HG02623 (cell line): Measurements from ENCODE around the gene MMP25.
A peak's percentile ranks its signal among the peaks of the same experiment; 100 is the strongest.

Source experiments
- ATAC-seq: cut with Tn5 transposase; IDR thresholded peaks from one replicate; pipeline ENCODE4 v1.9.1; 2021; ENCODE audit warnings: moderate library complexity; ENCODE audit not compliant: unreplicated experiment

Gene MMP25, protein sequence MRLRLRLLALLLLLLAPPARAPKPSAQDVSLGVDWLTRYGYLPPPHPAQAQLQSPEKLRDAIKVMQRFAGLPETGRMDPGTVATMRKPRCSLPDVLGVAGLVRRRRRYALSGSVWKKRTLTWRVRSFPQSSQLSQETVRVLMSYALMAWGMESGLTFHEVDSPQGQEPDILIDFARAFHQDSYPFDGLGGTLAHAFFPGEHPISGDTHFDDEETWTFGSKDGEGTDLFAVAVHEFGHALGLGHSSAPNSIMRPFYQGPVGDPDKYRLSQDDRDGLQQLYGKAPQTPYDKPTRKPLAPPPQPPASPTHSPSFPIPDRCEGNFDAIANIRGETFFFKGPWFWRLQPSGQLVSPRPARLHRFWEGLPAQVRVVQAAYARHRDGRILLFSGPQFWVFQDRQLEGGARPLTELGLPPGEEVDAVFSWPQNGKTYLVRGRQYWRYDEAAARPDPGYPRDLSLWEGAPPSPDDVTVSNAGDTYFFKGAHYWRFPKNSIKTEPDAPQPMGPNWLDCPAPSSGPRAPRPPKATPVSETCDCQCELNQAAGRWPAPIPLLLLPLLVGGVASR

DNA sequence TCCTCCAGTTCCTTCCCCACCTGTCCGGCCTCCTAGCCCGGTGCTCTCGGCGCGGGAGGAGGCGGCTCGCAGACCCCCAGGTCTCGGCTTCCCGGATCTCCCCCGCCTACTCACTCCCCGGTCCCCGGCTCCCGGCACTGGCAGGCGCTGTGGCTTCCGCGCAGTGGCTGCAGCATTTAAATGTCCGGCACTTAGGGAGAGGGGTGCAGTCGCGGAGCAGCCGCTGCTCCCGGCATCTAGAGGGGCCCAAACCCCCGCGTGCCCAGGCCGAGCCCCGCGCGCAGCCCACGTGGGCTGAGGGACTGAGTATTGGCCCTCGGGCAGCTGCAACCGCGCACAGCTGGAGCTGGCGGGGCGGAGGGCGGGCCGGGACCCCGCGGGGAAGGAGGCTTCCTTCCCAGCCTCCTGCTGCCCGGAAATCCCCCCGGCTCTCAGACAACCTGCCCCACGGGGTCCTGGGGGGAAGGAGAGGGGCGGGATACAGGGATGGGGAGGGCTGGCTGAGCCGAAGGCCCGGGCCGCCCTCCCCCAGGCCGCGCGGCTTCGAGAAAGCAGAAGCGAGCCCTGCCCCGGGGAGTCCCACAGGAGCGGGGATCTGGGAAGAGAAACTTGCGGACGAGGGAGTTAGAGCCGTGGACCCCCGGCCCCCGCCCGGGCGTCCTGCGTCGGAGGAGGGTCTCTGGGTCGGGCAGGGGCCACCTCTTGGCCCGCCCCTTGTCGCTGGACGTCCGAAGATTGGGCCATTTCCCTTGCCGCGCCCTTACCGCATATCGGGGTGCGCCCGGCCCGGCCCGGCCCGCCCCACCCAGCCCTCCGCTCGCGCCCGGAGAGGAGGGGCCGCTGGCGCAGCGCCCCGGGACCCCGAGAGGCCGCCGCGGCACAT lies at the start of gene MMP25:
Gene MMP25 (plus strand): TSS at position 804 of the 883 bp plus-strand sequence. CDS start 357 bp downstream, outside the sequence.
- ATAC-seq: no peak

DNA sequence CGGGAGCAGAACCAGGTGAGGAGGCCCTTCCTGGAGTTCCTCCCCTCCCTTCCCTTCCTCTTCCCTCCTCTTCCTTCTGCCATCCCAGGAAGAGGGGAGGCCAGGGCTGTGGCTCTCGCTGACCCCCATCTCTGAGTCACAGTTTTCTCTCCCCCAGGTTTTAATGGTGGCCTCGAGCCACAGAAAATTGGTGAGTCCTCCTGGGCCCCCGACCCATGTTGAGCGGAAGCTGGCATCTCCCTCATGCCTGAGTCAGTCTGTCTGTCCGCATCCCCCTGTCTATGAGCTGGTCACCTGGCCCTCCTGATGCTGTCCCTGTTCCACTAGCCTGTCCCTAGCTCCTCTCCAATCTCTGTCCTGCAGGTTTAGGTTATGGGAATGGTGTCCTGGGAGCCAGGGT lies 46.4 kb upstream of the MMP25 start:
- no peak for ATAC-seq

DNA sequence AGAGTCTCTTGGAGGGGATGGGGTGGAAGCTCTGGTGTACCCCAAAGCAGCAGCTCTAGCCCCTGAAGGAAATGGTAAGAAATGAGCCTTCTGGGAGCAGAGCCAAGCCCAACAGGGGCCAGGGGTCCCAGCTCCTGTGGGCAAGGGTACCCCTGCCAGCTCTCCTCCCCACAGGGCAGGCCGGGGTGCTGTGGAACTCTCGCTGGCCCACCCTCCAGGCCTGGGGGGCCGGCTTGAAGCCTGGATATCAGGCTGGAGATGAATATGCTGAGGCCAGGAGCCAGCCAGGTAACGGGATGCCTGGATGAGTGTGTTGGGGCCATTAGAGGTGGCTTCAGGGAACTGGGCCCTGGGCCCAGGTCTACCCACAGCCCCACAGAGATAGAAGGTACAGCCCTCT lies 45.8 kb upstream of the MMP25 start:
- no peak for ATAC-seq

DNA sequence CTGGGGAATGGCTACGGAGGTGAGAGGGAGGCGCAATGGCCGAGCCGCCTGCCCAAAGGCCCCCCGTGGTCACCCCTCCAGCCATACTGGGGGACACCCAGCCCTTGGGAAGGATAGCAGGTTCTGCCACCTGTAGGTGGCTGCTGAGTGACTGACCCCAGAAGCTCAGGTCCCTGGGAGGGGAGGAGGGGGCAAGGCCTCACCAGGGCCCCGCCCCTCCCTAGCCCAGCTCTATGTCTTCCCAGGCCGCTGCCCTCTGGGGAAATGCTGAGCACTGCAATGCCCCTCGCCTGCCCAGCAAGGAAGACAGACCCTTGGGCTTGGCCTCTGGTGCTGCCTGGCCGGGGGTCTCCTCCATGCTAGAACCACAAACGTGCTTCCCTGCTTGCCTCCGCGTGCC lies 45.0 kb upstream of the MMP25 start:
- ATAC-seq: no peak

DNA sequence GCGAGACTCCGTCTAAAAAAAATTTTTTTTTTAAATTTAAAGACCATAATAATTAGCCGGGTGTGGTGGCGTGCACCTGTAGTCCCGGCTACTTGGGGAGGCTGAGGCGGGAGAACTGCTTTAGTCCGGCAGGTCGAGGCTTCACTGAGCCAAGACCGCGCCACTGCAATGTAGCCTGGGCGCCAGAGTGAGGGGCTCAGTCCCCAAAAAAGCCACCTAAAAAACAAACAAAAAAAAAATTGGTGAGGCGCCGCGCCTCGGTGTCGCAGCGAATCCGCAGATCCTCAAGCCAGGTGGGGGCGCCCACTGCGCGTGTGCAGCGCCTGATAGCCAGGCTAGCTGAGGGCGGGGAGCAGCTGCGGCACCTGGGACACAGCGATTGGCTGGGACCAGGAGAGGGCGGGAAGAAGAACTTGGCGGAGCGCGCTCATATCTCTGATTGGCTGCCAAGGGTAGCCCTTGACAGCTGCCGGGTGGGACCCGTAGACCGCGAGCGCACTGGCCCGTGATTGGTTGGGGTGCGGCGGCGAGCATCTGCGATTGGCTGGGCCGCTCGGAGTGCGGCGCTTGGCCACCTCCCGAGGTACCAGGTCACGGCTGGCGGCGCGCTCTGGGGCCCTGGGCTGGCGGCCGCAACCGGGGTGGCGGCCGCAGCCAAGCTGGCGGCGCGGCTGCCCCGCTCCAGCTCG lies 42.6 kb upstream of the MMP25 start:
- peak; percentile 94 for ATAC-seq

DNA sequence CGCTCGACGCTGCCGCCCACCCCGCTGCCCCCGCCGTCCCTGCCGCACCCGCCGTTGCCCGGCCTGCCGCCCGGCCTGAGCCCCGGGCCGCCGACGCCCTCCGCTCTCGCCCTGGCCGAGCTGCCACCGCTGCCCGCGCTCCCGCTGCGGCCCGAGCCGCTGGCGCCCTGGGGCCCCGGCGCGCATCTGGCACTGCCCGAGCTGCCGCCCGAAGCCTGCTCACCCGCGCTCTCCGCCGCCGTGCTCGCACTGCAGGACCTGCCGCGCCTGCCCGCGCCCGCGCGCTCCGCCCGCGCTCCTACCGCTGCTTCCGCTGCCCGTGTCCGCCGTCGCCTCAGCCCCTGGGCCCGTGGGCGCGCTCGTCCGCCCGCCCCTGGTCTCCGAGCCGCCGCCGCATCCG lies 42.0 kb upstream of the MMP25 start:
- peak; percentile 6 for ATAC-seq

DNA sequence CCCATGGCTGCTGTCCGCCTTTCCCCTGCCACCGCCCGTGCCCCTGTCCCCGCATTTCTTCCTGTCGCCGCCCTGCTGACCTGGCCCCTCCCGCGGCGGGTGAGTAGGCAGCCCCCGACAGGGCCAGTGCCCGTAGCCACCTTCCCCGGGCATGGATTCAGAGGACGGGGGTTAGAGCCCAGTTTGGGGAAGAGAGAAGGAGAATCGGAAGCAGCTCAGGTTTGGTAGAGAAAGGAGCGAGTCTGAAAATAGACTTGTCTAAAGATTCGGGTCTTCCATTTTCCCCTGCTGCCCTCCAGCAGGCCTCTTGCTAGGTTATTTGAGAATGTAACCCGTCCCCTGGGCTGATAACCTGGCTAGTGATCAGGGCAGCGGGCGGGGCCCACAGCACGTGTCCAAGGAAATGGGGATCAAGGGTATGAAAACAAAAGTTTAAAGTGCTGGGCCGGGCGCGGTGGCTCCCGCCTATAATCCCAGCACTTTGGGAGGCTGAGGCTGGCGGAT lies 41.5 kb upstream of the MMP25 start:
- no peak for ATAC-seq

DNA sequence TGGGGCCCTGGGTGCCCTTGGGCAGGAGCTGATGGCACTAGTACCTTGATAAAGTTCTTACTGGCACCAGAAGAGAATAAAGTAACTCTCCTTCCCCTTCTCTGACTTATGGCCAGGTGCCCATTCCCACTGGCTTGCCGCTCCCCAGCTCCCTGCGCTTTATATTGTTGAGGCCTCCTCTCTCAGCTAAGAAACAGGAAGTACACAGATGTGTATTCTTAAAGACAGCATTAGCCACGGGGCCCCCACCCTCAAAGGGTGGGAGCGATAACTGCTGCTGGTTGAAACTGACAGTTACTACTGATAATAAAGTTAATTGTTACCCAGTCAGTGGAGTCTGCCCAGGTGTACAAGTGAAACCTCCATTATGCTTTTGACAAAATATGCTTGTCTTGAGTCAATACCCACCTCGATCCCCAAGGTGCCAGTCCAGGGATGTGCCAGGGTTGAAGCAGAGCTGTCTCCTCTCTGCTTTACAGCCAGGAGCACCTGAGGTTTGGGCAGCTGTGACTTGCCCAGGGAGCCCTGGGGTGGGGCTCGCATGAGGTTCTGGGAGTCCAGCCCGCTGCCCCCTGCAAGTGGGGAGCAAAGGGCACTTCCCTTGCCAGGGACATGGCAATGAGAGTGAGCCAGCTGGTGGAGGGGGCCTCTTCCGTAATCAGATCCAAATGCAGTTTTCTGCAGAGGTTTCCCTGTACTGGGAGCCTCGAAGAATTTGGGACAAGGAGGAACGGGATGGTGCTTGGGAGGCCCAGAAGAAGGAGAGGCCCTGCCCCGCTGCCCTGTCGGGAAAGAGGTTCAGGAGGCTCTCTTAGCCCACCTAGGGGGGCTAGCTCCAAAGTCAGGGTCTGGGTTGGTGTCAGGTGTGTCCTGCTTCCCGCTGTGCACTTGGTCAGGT lies 39.1 kb upstream of the MMP25 start:
- ATAC-seq: no peak

DNA sequence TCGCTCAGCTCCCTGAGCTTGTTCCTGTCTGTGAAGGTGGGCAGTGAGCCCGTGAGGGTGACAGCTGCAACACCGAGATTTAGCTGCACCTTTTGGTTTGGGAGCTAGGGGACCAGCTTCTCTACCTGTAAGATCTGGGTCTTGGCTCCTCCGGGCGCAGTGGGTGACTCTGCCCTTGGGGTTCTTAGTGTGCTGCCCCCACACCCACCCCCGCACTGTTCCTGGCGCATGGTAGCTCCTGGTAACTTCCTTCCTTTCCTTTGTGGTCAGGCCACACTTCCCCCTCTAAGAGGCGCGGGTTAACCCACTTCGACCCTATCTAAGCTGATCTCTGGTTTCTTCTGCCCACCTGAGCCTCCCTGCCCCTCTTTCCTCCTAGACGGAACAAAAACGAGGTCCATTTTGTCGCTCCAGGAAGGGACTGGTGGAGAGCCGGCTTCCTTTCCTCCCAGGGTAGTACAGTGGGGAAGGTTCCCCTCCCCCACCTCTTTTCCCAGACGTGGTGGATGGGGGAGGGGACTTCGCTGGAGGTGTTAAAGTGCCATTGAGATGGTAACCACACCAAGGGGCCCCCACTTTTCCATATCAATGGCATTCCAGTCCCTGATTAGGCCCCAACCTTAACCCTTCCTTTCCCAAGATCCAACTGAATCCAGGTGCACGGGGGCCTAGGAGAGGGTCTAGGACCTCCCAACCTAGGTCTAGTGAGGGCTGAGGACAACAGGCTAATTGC lies 38.2 kb upstream of the MMP25 start:
- ATAC-seq: no peak

DNA sequence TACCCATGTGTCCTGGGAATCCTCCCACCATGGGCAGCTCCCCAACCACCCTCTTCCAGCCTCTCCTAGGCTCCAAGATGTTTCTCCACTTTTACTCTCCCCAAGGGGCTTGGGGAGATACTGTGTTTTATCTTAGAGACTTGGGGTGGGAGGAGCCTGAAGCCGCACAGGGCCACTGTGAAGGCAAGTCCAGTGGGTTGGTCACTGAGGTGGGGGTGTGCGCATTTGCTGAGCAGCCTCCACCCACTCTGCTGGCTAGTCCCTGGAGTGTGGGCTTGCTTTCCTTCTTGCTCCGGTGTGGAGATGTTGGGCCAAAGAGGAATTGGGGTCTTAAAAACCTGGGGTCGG lies 37.7 kb upstream of the MMP25 start:
- no peak for ATAC-seq

DNA sequence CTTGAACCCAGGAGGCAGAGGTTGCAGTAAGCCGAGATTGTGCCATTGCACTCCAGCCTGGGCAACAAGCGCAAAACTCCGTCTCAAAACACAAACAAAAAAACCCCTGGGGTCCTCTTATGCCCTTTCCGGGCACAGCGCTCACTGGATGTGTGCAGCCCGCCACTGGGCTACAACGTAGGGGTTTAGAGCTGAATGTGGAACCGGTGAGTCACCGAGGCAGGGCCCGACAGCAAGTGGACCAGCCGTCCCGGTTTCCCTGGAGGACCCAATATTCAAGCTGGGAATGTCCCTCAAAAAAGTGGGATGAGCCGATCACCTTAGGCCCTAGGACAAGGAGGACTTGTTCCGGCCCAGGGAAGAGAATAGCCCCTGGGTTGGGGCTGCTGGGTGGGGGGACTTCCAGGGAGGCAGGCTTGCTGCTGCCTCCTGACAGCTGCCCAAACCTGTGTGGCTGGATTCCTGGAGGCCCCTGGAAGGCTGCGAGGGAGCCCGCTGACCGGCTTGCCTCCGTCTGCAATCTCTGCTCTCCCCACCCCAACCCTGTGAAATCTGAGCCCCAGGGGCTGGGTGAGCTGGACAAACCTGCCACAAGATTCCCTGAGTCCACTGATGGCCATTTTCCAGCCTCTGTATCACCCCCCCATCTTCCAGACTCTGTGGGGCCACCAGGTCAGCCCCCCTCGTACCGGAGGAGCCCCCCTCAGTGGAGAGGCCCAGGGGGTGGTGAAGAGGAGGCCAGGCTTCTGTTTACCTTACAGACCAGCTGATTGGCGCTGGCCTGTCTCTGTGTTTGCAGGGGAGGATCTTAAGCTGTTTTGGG lies 36.6 kb upstream of the MMP25 start:
- ATAC-seq: no peak

DNA sequence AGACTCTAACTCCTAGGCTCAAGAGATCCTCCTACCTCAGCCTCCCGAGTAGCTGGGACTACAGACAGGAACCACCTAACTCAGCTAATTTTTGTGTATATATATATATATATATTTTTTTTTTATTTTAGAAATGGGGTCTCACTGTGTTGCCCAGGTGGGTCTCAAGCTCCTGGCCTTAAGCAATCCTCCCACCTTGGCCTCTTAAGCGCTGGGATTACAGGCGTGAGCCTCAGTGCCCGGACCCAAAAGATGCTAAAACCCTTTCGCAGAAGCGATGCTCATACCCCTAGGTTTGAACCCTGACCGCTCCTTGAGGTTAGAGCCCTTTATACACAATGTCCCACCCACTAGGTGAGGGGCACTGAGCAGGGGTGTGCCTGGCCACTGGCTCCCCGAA lies 35.9 kb upstream of the MMP25 start:
- no peak for ATAC-seq

DNA sequence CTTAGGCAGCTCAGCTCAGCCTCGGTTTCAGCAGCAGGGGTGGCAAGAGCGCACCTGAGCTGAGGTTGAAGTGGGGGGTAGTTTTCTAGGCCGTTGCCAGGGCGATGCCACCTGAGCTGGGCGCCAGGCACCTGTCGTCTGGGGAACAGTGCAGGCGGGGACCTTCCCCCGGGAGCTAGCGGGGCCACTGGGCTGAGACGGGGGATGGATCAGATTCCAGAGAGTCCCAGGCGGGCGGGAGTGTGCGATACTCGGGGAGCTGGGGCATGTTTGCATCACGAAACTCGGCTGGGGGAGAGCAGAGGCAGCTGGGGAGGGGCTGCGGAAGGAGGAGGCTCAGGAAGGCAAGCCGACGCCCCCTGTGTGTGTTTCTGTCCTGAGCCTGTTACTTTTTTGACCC lies 34.1 kb upstream of the MMP25 start:
- ATAC-seq: no peak

DNA sequence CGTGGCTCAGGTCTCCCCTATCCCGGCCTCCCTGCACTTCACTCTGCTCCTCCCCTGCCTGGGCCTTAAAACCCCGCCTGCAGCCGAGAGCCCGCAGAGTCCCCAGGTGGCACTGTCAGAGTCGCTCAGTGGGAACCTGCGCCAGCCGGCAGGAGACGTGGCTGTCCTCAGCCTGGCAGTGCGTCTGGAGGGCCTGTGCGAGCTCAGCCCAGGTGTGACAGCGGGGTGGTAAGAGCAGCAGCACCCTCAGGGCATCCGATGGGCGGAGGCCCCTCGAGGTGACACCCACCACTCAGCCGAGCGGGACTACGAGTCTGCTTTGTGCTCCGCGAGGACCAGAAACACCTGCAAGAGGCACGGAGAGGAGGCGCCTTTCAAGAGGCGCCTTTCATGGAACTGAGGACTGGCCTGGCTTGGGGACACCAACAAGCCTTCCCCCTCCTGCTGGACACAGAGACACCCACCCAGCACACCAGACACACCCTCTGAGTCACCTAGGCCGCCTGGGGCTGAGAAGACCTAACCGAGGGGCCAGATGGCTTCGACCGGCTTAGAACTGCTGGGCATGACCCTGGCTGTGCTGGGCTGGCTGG lies 33.4 kb upstream of the MMP25 start, which contains the start of gene CLDN9:
Gene CLDN9 (plus strand): TSS at position 96 of the 593 bp plus-strand sequence. CDS start 440 bp downstream, at position 536.
- no peak for ATAC-seq

DNA sequence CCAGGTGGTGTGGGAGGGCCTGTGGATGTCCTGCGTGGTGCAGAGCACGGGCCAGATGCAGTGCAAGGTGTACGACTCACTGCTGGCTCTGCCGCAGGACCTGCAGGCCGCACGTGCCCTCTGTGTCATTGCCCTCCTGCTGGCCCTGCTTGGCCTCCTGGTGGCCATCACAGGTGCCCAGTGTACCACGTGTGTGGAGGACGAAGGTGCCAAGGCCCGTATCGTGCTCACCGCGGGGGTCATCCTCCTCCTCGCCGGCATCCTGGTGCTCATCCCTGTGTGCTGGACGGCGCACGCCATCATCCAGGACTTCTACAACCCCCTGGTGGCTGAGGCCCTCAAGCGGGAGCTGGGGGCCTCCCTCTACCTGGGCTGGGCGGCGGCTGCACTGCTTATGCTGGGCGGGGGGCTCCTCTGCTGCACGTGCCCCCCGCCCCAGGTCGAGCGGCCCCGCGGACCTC lies 32.8 kb upstream of the MMP25 start:
- no peak for ATAC-seq

DNA sequence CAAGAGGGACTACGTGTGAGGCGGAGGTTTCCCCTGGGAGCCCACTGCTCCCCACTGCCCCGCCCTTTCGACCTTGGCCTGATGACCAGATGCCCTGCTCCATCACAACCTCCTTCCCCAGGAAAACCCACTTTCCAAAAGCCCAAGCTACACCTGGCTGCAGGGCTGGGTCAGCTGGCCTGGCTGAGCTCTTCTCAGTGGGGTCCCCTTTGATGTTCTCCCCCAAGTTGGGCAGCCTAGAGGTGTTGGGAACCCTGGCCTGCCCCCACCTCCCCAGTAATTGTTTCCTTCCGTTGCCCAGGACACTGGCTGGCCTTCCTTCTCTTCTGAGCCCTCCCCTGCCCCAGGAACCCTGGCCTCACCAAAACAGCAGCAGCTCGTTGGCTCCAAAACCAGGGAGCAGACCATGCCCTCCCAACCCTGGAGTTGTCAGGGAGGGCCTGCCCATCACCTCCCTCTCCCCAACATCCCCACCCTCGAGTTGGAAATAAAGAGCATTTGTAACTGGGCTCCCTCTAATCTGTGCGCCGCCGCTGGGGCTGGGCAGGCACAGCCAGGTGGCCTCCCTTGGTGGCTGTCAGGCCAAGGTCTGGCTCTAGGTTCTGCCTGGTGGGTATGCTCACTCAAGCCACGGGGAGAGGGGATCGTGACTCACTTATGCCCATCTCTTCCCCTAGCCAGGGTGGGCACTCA lies 32.2 kb upstream of the MMP25 start:
- ATAC-seq: no peak

DNA sequence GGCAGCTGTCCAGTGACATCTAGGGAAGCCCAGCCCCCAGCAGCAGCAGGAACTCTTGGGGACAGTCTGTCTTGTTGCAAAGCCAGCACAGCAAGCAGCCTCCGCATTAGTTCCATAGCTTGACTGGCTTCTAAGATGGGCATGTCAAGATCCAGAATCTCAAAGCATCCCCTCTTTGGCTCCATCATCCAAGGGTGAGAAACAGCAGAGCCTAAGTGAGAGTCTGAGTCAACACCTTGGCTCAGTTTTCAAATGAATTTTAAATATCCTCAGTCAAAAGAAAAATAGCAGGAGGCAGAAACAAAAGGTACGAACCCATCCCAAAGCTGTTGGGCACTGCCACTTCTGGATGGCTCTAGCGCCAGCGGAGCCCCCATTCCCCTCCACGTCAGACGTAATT lies 31.4 kb upstream of the MMP25 start:
- ATAC-seq: no peak
